ENCODE measurements around the gene TAGLN.

- no peak for TF ChIP-seq CTCF (IDR thresholded peaks at IDR 0.05)
- TF ChIP-seq SMC3 (IDR thresholded peaks at IDR 0.05): no peak
- TF ChIP-seq FOXS1 (CRISPR knock-in tag; IDR thresholded peaks at IDR 0.05): no peak
- TF ChIP-seq POLR2A (IDR thresholded peaks at IDR 0.05; ENCODE audit: low read length): no peak
These were observed 32.0 kb downstream of the TAGLN start for GRCh38 chr11:117230999-117231841.

Data from A549 (cell line).